ENCODE data around the gene TBC1D1. TPM values are rescaled to one million over a fixed set of nuclear protein-coding genes. Genes with fewer than 3 reads are reported as not detected.
"Not testable (repeated sequence)": the region's sequence is repeated elsewhere in the genome, so short reads cannot be mapped to it uniquely, and the experiment has no call there.

Gene TBC1D1
- total RNA-seq, 1 donor from 2014 or later = 131 TPM

GRCh38 chr4:37951461-37952352 lies 60.8 kb downstream of the TBC1D1 start:
- ATAC-seq = no peak
- intact Hi-C loops (cut with DNase I) = no loop called here
- no peak for DNase-seq (ENCODE audit: missing footprints)

- no peak for DNase-seq (ENCODE audit: missing footprints)
- no peak for ATAC-seq
- intact Hi-C loops (cut with DNase I) = no loop called here
Observed at GRCh38 chr4:37953156-37953555, 62.3 kb downstream of the TBC1D1 start.

DNA sequence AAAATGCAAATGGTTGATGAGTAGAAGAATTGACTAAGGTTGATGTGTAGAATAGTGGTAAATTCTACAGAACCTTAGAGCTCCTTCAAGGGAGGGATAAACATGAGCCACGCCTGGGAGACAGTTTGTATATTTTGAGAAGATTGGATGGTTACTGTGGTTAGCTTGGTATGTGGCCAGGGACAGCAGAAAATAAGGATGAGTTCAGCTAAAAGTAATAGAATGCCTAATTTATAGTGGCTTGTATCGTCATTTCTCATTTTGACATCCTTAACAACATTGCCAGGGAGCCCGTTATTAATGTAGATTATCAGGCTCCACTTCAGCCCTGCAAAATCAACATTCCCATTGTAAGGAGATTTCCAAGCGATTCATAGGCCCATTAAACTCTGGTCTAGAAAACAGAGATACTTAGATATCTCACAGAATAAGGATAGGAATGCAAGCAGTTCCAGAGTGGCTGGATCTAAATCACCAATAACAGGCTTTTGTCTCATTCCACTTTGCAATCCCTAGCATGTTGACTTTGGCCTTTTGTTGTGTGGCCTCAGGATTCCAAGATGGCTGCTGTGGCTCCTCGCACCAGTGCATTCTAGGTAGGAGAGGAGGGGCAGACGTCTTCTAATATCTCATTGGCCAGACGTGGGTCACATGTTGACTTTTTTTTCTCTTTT lies 62.9 kb downstream of the TBC1D1 start:
- ATAC-seq = no peak
- intact Hi-C loops (cut with DNase I) = no loop called here
- no peak for DNase-seq (ENCODE audit: missing footprints)

DNA sequence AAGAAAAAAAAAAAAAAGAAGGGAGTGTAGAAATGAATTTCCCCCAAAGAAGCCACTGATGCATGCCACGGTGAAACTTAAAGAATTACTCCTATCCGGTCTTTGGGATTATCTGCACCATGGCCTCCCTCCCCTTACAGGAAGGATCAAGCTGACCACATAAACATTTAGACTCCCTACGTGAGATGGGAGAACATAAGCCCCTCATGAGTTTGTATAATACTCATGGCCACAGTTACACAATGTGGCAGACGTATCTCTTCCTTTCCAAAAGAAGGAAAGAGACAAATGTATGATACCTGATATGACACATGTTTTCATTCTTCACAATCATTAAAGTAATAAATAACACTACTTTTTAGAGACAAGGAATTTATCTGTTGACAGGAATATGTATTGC lies 66.1 kb downstream of the TBC1D1 start:
- ATAC-seq (no peak), DNase-seq (ENCODE audit: missing footprints) (no peak)
- intact Hi-C loops (cut with DNase I) = no loop called here

GRCh38 chr4:37958932-37959331 lies 68.0 kb downstream of the TBC1D1 start:
- intact Hi-C loops (cut with DNase I) = no loop called here
- DNase-seq (ENCODE audit: missing footprints) (no peak), ATAC-seq (no peak)

GRCh38 chr4:37960098-37960497 lies 69.2 kb downstream of the TBC1D1 start, which contains the start of gene PTTG2:
Gene PTTG2 (plus strand): TSS chr4:37960398. CDS start chr4:37960435, 37 bp downstream.
- ATAC-seq (no peak), DNase-seq (ENCODE audit: missing footprints) (no peak)
- intact Hi-C loops (cut with DNase I) = no loop called here

GRCh38 chr4:37960679-37961450 lies 70.0 kb downstream of the TBC1D1 start:
- DNase-seq (ENCODE audit: missing footprints) (no peak), ATAC-seq (no peak)
- intact Hi-C loops (cut with DNase I) = no loop called here

GRCh38 chr4:37964734-37965457 lies 74.0 kb downstream of the TBC1D1 start:
- DNase-seq (ENCODE audit: missing footprints) (no peak), ATAC-seq (no peak)
- intact Hi-C loops (cut with DNase I) = no loop called here

DNA sequence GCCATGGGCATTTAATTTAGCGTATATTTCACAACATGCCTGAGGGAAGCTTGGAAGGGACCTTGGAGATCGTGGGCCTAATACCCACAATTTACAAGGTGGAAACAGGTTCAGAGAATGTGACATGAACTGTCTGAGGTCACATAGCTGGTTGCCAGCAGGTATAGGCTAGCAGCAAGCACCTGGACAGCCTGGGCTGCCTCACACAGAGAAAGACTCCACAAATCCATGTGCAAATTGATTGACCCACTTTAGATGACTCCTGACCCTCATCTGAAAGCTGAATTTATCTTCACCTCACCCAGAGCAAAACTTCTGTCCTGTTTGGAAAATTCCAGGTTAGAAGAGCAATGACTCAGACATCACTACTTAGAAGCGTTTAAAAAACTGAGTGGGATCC lies 75.2 kb downstream of the TBC1D1 start:
- intact Hi-C loops (cut with DNase I) = no loop called here
- ATAC-seq = no peak

DNA sequence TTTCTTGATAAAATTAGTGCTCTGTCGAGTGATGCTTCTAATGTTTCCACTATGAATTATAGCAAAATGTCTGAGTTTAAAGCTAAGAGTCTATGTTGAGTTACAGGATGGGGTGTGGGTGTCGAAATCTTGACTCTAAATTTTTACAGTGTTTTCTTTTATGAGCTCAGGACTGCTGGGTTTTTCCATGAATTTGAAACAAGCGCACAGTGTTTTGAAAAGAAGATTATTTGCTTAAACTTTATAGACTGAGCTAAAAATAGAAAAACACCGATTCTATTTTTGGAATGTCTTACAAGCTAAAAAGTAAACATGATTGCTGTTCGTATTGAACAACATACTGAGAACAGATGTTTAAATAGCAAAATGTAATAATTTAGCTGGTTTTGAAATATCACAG lies 76.9 kb downstream of the TBC1D1 start:
- intact Hi-C loops (cut with DNase I) = no loop called here
- DNase-seq (ENCODE audit: missing footprints) = no peak
- no peak for ATAC-seq

More for the DNA sequence above, 75.2 kb downstream of the TBC1D1 start:
- no peak for DNase-seq (ENCODE audit: missing footprints)

GRCh38 chr4:37968747-37969146 lies 77.9 kb downstream of the TBC1D1 start:
- intact Hi-C loops (cut with DNase I) = no loop called here
- DNase-seq (ENCODE audit: missing footprints) (no peak), ATAC-seq (no peak)

DNA sequence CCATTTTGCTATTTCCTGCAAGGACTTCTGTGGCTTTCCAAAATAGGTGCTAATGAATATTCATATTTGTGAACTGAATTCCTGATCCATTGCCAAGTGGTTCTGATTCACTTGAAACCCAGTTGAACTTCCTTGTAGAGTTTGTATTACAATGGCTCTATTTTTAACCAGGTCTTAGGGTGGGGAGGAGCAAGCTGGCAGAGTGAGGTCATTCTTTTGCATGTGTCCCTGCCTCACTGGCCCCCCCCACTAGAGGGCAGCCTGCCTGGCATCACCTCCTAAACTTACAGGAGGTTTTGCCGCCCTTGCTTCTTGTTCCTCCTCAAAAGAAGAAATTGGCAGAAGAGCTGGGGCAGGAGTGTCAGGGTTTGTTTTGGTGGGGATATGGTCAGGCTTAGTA lies 79.8 kb downstream of the TBC1D1 start:
- intact Hi-C loops (cut with DNase I) = loop anchor here (2.0 to 10.0 kb wide), 3 partner anchors 38 to 286 kb away; partner anchors contain the start of gene RELL1
- DNase-seq (ENCODE audit: missing footprints) (peak; percentile 89), ATAC-seq (peak; percentile 77)

DNA sequence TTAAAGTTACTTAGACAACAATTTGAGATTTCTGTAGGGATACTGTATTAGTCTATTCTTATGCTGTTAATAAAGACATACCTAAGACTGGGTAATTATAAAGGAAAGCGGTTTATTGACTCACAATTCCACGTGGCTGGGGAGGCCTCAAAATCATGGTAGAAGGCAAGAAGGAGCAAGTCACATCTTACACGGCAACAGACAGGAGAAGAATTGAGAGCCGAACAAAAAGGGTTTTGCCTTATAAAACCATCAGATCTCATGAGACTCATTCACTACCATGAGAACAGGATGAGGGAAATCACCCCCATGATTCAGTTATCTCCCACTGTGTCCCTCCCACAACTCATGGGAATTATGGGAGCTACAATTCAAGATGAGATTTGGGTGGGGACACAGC lies 80.3 kb downstream of the TBC1D1 start:
- no peak for ATAC-seq
- intact Hi-C loops (cut with DNase I) = loop anchor here (2.0 to 10.0 kb wide), 3 partner anchors 39 to 286 kb away; partner anchors contain the start of gene RELL1
- no peak for DNase-seq (ENCODE audit: missing footprints)

DNA sequence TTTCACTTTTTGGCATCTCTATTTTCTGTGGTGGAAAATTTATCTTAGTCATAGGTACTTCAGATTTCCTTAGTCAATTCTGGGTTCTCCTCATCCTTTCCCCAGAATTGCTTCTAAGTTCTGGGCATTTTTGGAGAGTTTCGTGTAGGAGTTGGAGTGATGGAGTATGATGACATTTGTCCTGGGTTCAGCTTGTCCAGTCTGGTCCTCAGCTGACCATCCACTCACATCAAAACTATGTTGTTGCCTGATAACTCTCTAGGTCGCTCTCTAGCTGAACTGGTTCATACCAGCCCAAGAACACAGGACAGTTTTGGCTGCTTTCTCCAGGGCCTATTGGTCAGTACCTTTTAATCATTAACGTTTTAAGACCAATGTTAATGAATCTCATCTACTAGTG lies 82.6 kb downstream of the TBC1D1 start:
- no peak for DNase-seq (ENCODE audit: missing footprints)
- no peak for ATAC-seq
- intact Hi-C loops (cut with DNase I) = loop anchor here (5.0 to 10.0 kb wide), 2 partner anchors 41 to 289 kb away; partner anchors contain the start of gene RELL1

DNA sequence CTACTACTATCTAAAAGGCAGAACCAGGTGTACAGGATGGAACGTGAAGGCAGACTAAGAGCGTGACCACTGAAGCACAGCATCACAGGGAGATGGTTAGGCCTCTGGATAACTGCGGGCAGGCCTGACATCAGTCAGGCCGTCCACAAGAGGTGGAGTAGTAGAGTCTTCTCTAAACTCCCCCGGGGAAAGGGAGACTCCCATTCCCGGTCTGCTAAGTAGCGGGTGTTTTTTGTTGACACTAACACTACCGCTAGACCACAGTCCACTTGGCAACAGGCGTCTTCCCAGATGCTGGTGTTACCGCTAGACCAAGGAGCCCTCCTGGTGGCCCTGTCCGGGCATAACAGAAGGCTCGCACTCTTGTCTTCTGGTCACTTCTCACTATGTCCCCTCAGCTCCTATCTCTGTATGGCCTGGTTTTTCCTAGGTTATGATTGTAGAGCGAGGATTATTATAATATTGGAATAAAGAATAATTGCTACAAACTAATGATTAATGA lies 84.5 kb downstream of the TBC1D1 start:
- ATAC-seq; DNase-seq (ENCODE audit: missing footprints): not testable (repeated sequence)
- intact Hi-C loops (cut with DNase I) = loop anchor here (5.0 to 10.0 kb wide), 4 partner anchors 57 to 291 kb away; partner anchors contain the start of genes PGM2 and RELL1

DNA sequence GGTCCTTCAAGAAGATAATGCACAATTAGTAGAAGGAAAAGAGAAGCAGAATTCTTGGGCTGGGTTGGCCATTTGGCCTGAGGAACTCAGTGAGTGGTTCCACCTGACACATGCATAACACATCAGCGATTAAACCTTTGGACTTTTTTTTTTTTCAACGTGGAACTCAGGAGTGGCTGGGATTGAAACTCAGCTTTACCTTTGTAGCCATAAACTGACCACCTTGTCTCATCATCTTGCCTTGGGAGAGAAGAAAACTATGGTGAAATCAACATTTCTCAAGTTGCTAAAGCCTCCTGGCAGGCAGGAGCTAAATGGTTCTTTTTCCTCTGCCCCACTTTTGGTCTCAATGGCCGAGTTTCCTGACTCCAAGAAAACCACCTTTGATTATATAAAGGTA lies 85.6 kb downstream of the TBC1D1 start:
- intact Hi-C loops (cut with DNase I) = loop anchor here (5.0 to 10.0 kb wide), 4 partner anchors 56 to 292 kb away; partner anchors contain the start of genes PGM2 and RELL1
- no peak for DNase-seq (ENCODE audit: missing footprints)
- ATAC-seq = peak; percentile 2

- intact Hi-C loops (cut with DNase I) = loop anchor here (5.0 to 10.0 kb wide), 4 partner anchors 55 to 292 kb away; partner anchors contain the start of genes PGM2 and RELL1
- ATAC-seq = peak; percentile 87
Observed at GRCh38 chr4:37976991-37977470, 86.1 kb downstream of the TBC1D1 start.

More at GRCh38 chr4:37976991-37977470, 86.1 kb downstream of the TBC1D1 start:
- peak; percentile 94 for DNase-seq (ENCODE audit: missing footprints)
